ENCODE measurements around the gene SNHG17. TPM values are rescaled to one million over a fixed set of nuclear protein-coding genes. Genes with fewer than 3 reads are reported as not detected.

Gene SNHG17
- total RNA-seq, 1 donor from 2014 or later = 39.3 TPM

- H3K4me3 Mint-ChIP-seq (ENCODE audit: unreplicated experiment) = no peak overlapping the region
- H3K4me1 ChIP-seq (ENCODE audit: insufficient read depth, low read length) = peaks cover 43% of the 10 kb centered on the region
- DNase-seq (ENCODE audit: low read depth) (no peak), FAIRE-seq (no peak)
- H4K20me1 ChIP-seq (ENCODE audit: insufficient read depth, low read length) = peaks cover 95% of the 10 kb centered on the region
- TF ChIP-seq CTCF (IDR thresholded peaks at IDR 0.05; ENCODE audit: insufficient read depth, low read depth, low read length) = no peak
- no peak for TF ChIP-seq EZH2 (IDR thresholded peaks at IDR 0.05; ENCODE audit: insufficient read depth, low read length)
- H3K36me3 Mint-ChIP-seq (ENCODE audit: low read depth, unreplicated experiment) = peaks cover 46% of the 10 kb centered on the region
- H3K27ac ChIP-seq (ENCODE audit: low read depth, low read length) = no peak overlapping the region
- no peak overlapping the region for H3K4me3 ChIP-seq (ENCODE audit: insufficient read depth, low read depth, low read length)
- H2AFZ ChIP-seq (ENCODE audit: low read depth, low read length) = no peak overlapping the region
- H3K27ac Mint-ChIP-seq (ENCODE audit: unreplicated experiment) = no peak overlapping the region
- H3K9ac ChIP-seq (ENCODE audit: low read length) = no peak overlapping the region
- H3K79me2 ChIP-seq (ENCODE audit: insufficient read depth, low read length) = peaks cover 92% of the 10 kb centered on the region
- H3K27me3 ChIP-seq (ENCODE audit: insufficient read depth, low read length) = no peaks in the 10 kb centered on the region
- no peaks in the 10 kb centered on the region for H3K9me3 Mint-ChIP-seq (ENCODE audit: unreplicated experiment)
- peaks cover 66% of the 10 kb centered on the region for H3K36me3 ChIP-seq (ENCODE audit: insufficient read depth, low read length)
- no peaks in the 10 kb centered on the region for H3K9me3 ChIP-seq (ENCODE audit: insufficient read depth, low read depth, low read length)
- no peak overlapping the region for H3K4me2 ChIP-seq (ENCODE audit: low read length)
- H3K4me1 Mint-ChIP-seq (ENCODE audit: low read depth, unreplicated experiment) = peaks cover 38% of the 10 kb centered on the region
- no peaks in the 10 kb centered on the region for H3K27me3 Mint-ChIP-seq (ENCODE audit: low read depth, unreplicated experiment)
Measured at GRCh38 chr20:38428800-38429199, 6.3 kb downstream of the SNHG17 start.

GRCh38 chr20:38427655-38428023 is 7.5 kb downstream of the SNHG17 start:
- Histone ChIP-seq H3K27me3 (ENCODE audit: insufficient read depth, low read length) (no peaks in the 10 kb centered on the region), H3K27ac (ENCODE audit: low read depth, low read length) (no peak overlapping the region), H2AFZ (ENCODE audit: low read depth, low read length) (no peak overlapping the region), H3K79me2 (ENCODE audit: insufficient read depth, low read length) (peaks cover 89% of the 10 kb centered on the region), H3K4me1 (ENCODE audit: insufficient read depth, low read length) (peaks cover 34% of the 10 kb centered on the region), H3K9me3 (ENCODE audit: insufficient read depth, low read depth, low read length) (no peaks in the 10 kb centered on the region), H3K4me2 (ENCODE audit: low read length) (peak overlapping the region; percentile 49), H3K36me3 (ENCODE audit: insufficient read depth, low read length) (peaks cover 66% of the 10 kb centered on the region), H3K4me3 (ENCODE audit: insufficient read depth, low read depth, low read length) (no peak overlapping the region), H4K20me1 (ENCODE audit: insufficient read depth, low read length) (peaks cover 94% of the 10 kb centered on the region), H3K9ac (ENCODE audit: low read length) (no peak overlapping the region)
- no peak for DNase-seq (ENCODE audit: low read depth)
- Mint-ChIP-seq H3K27me3 (ENCODE audit: low read depth, unreplicated experiment) (no peaks in the 10 kb centered on the region), H3K27ac (ENCODE audit: unreplicated experiment) (no peak overlapping the region), H3K4me1 (ENCODE audit: low read depth, unreplicated experiment) (peaks cover 33% of the 10 kb centered on the region), H3K9me3 (ENCODE audit: unreplicated experiment) (no peaks in the 10 kb centered on the region), H3K4me3 (ENCODE audit: unreplicated experiment) (no peak overlapping the region), H3K36me3 (ENCODE audit: low read depth, unreplicated experiment) (peaks cover 49% of the 10 kb centered on the region)
- TF ChIP-seq CTCF (IDR thresholded peaks at IDR 0.05; ENCODE audit: insufficient read depth, low read depth, low read length) (no peak), EZH2 (IDR thresholded peaks at IDR 0.05; ENCODE audit: insufficient read depth, low read length) (no peak)
- FAIRE-seq = no peak

- peaks cover 49% of the 10 kb centered on the region for H3K36me3 Mint-ChIP-seq (ENCODE audit: low read depth, unreplicated experiment)
- DNase-seq (ENCODE audit: low read depth) (peak; percentile 91), FAIRE-seq (peak; percentile 68)
- H3K79me2 ChIP-seq (ENCODE audit: insufficient read depth, low read length) = peaks cover 88% of the 10 kb centered on the region
- no peak overlapping the region for H3K4me3 ChIP-seq (ENCODE audit: insufficient read depth, low read depth, low read length)
- H3K27ac Mint-ChIP-seq (ENCODE audit: unreplicated experiment) = peak overlapping the region; percentile 69
- peaks cover 28% of the 10 kb centered on the region for H3K4me1 ChIP-seq (ENCODE audit: insufficient read depth, low read length)
- peak overlapping the region; percentile 74 for H3K4me3 Mint-ChIP-seq (ENCODE audit: unreplicated experiment)
- no peaks in the 10 kb centered on the region for H3K27me3 ChIP-seq (ENCODE audit: insufficient read depth, low read length)
- H3K9ac ChIP-seq (ENCODE audit: low read length) = peak overlapping the region; percentile 4
- peak overlapping the region; percentile 32 for H3K27ac ChIP-seq (ENCODE audit: low read depth, low read length)
- TF ChIP-seq CTCF (IDR thresholded peaks at IDR 0.05; ENCODE audit: insufficient read depth, low read depth, low read length) = no peak
- TF ChIP-seq EZH2 (IDR thresholded peaks at IDR 0.05; ENCODE audit: insufficient read depth, low read length) = no peak
- H2AFZ ChIP-seq (ENCODE audit: low read depth, low read length) = no peak overlapping the region
- no peaks in the 10 kb centered on the region for H3K9me3 ChIP-seq (ENCODE audit: insufficient read depth, low read depth, low read length)
- H4K20me1 ChIP-seq (ENCODE audit: insufficient read depth, low read length) = peaks cover 94% of the 10 kb centered on the region
- H3K36me3 ChIP-seq (ENCODE audit: insufficient read depth, low read length) = peaks cover 66% of the 10 kb centered on the region
- H3K9me3 Mint-ChIP-seq (ENCODE audit: unreplicated experiment) = no peaks in the 10 kb centered on the region
- H3K4me1 Mint-ChIP-seq (ENCODE audit: low read depth, unreplicated experiment) = peaks cover 25% of the 10 kb centered on the region
- peak overlapping the region; percentile 49 for H3K4me2 ChIP-seq (ENCODE audit: low read length)
- H3K27me3 Mint-ChIP-seq (ENCODE audit: low read depth, unreplicated experiment) = no peaks in the 10 kb centered on the region
Measured at GRCh38 chr20:38426006-38426897, 8.9 kb downstream of the SNHG17 start.

Measured in astrocyte (in vitro differentiated cells and primary cell).